AG20443 (cell line): ENCODE data around the gene TMEM244.
"Not testable (repeated sequence)": the region's sequence is repeated elsewhere in the genome, so short reads cannot be mapped to it uniquely, and the experiment has no call there.

Experiments used
- DNase-seq: peaks from one replicate; pipeline ENCODE4 v3.0.0; 2012; ENCODE audit warnings: low spot score, mixed read lengths

TMEM244 gene

GRCh38 chr6:129866688-129867087 lies 5.6 kb upstream of the TMEM244 start:
- no peak for DNase-seq

GRCh38 chr6:129866256-129866655 lies 5.1 kb upstream of the TMEM244 start:
- no peak for DNase-seq

- DNase-seq = no peak
Measured at GRCh38 chr6:129865013-129865412, 3.9 kb upstream of the TMEM244 start.

GRCh38 chr6:129863664-129864063 lies 2.5 kb upstream of the TMEM244 start:
- DNase-seq = no peak

GRCh38 chr6:129859524-129859923 lies 1.6 kb downstream of the TMEM244 start:
- no peak for DNase-seq

- DNase-seq = no peak
Measured at GRCh38 chr6:129857838-129858237, 3.3 kb downstream of the TMEM244 start.

GRCh38 chr6:129853996-129854711 lies 7.0 kb downstream of the TMEM244 start:
- DNase-seq = peak; percentile 24

GRCh38 chr6:129852257-129852858 lies 8.8 kb downstream of the TMEM244 start:
- no peak for DNase-seq

- no peak for DNase-seq
Measured at GRCh38 chr6:129849456-129849855, 11.7 kb downstream of the TMEM244 start.

GRCh38 chr6:129846761-129847160 lies 14.4 kb downstream of the TMEM244 start:
- DNase-seq = no peak

GRCh38 chr6:129845696-129846095 lies 15.4 kb downstream of the TMEM244 start:
- no peak for DNase-seq

GRCh38 chr6:129844118-129844891 lies 16.8 kb downstream of the TMEM244 start:
- DNase-seq = peak; percentile 66

GRCh38 chr6:129843573-129843972 lies 17.5 kb downstream of the TMEM244 start:
- no peak for DNase-seq

GRCh38 chr6:129842881-129843409 lies 18.2 kb downstream of the TMEM244 start:
- DNase-seq = no peak

- no peak for DNase-seq
Measured at GRCh38 chr6:129842137-129842536, 19.0 kb downstream of the TMEM244 start.

- DNase-seq = not testable (repeated sequence)
Measured at GRCh38 chr6:129839562-129839961, 21.6 kb downstream of the TMEM244 start.

GRCh38 chr6:129835691-129836090 lies 25.4 kb downstream of the TMEM244 start:
- DNase-seq = no peak

GRCh38 chr6:129832299-129832698 lies 28.8 kb downstream of the TMEM244 start:
- no peak for DNase-seq

- no peak for DNase-seq
Measured at GRCh38 chr6:129828229-129828628, 32.9 kb downstream of the TMEM244 start.

GRCh38 chr6:129818251-129818650 lies 42.9 kb downstream of the TMEM244 start:
- no peak for DNase-seq

GRCh38 chr6:129817821-129818220 lies 43.3 kb downstream of the TMEM244 start:
- DNase-seq = no peak

GRCh38 chr6:129817332-129817731 lies 43.8 kb downstream of the TMEM244 start:
- DNase-seq = no peak
